Measurements from ENCODE around the gene KRTAP12-3. TPM values are rescaled to one million over a fixed set of nuclear protein-coding genes. Genes with fewer than 3 reads are reported as not detected.
"Not testable (repeated sequence)": the region's sequence is repeated elsewhere in the genome, so short reads cannot be mapped to it uniquely, and the experiment has no call there.

KRTAP12-3 gene
- total and polyA plus RNA-seq, 2 experiments from 2014 or later = not detected

- H4K20me1 ChIP-seq (ENCODE audit: insufficient read depth) = no peaks in the 10 kb centered on the region
- H3K36me3 ChIP-seq (ENCODE audit: low read depth) = no peaks in the 10 kb centered on the region
- no peak overlapping the region for H3K4me3 ChIP-seq
- WGBS, 2 experiments (ENCODE audit: low coverage in 1 of 2, low lambda C conversion rate in 2 of 2, missing lambda C conversion rate in 2 of 2) = 34 to 42% methylated on average over 7 of the region's 7 CpGs
- H3K9me3 ChIP-seq (ENCODE audit: low read depth) = no peaks in the 10 kb centered on the region
- no peak for DNase-seq
- no peaks in the 10 kb centered on the region for H3K4me1 ChIP-seq (ENCODE audit: insufficient read depth)
- H3K9ac ChIP-seq = no peak overlapping the region
- no peak overlapping the region for H3K4me2 ChIP-seq (ENCODE audit: unreplicated experiment)
- peaks cover 41% of the 10 kb centered on the region for H3K27me3 ChIP-seq (replicated peaks; ENCODE audit: insufficient read depth)
- in situ Hi-C loops (cut with MboI) = no loop called here
- H3K27ac ChIP-seq = no peak overlapping the region
- no peaks in the 10 kb centered on the region for H3K79me2 ChIP-seq (ENCODE audit: insufficient read depth)
- no peak overlapping the region for H2AFZ ChIP-seq
- no peaks in the 10 kb centered on the region for H3K9me2 ChIP-seq (ENCODE audit: insufficient read depth)
- H3F3A ChIP-seq (ENCODE audit: insufficient read depth) = no peaks in the 10 kb centered on the region
- no peak for TF ChIP-seq EZH2 (IDR thresholded peaks at IDR 0.05; ENCODE audit: insufficient read depth, poor library complexity, severe bottlenecking)
- TF ChIP-seq EZH2phosphoT487 (IDR thresholded peaks at IDR 0.05; ENCODE audit: insufficient read depth, low read depth) = no peak
Observed at GRCh38 chr21:44684077-44684476, 26.3 kb downstream of the KRTAP12-3 start.

DNA sequence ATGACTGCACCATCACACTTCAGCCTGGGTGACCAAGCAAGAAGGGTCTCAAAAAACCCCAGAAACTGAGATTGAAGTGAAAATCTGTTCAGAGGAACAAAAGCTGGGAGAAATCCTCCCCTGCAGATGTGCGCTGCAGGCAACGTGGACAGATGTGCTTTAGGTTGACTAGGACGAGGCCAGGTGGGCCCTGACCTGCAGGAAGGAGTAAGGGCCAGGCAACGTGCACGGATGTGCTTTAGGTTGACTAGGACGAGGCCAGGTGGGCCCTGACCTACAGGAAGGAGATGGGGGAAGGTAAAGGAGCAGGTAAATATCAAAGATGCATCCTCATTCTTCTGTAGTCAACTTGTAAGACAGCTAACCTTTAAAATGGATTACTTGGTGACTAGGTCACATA lies 26.8 kb downstream of the KRTAP12-3 start:
- no peaks in the 10 kb centered on the region for H4K20me1 ChIP-seq (ENCODE audit: insufficient read depth)
- no peaks in the 10 kb centered on the region for H3F3A ChIP-seq (ENCODE audit: insufficient read depth)
- H3K27ac ChIP-seq = no peak overlapping the region
- WGBS, 2 experiments (ENCODE audit: low coverage in 1 of 2, low lambda C conversion rate in 2 of 2, missing lambda C conversion rate in 2 of 2) = 30 to 38% methylated on average over 6 of the region's 6 CpGs
- no peak overlapping the region for H3K9ac ChIP-seq
- H3K4me2 ChIP-seq (ENCODE audit: unreplicated experiment) = no peak overlapping the region
- H3K9me2 ChIP-seq (ENCODE audit: insufficient read depth) = no peaks in the 10 kb centered on the region
- H3K4me3 ChIP-seq = no peak overlapping the region
- H3K4me1 ChIP-seq (ENCODE audit: insufficient read depth) = no peaks in the 10 kb centered on the region
- in situ Hi-C loops (cut with MboI) = no loop called here
- no peak overlapping the region for H2AFZ ChIP-seq
- TF ChIP-seq EZH2phosphoT487 (IDR thresholded peaks at IDR 0.05; ENCODE audit: insufficient read depth, low read depth) (no peak), EZH2 (IDR thresholded peaks at IDR 0.05; ENCODE audit: insufficient read depth, poor library complexity, severe bottlenecking) (no peak)
- no peaks in the 10 kb centered on the region for H3K9me3 ChIP-seq (ENCODE audit: low read depth)
- peaks cover 40% of the 10 kb centered on the region for H3K27me3 ChIP-seq (replicated peaks; ENCODE audit: insufficient read depth)
- no peaks in the 10 kb centered on the region for H3K36me3 ChIP-seq (ENCODE audit: low read depth)
- DNase-seq = no peak
- no peaks in the 10 kb centered on the region for H3K79me2 ChIP-seq (ENCODE audit: insufficient read depth)

GRCh38 chr21:44685050-44685449 lies 27.3 kb downstream of the KRTAP12-3 start:
- H4K20me1 ChIP-seq (ENCODE audit: insufficient read depth); DNase-seq; H3K4me1 ChIP-seq (ENCODE audit: insufficient read depth); H3K79me2 ChIP-seq (ENCODE audit: insufficient read depth); H3K9me2 ChIP-seq (ENCODE audit: insufficient read depth); H3K9me3 ChIP-seq (ENCODE audit: low read depth); in situ Hi-C loops (cut with MboI); H3K4me3 ChIP-seq; H2AFZ ChIP-seq; H3K27ac ChIP-seq; H3K4me2 ChIP-seq (ENCODE audit: unreplicated experiment); H3K9ac ChIP-seq; H3K36me3 ChIP-seq (ENCODE audit: low read depth); H3F3A ChIP-seq (ENCODE audit: insufficient read depth): not testable (repeated sequence)
- WGBS, 2 experiments (ENCODE audit: low coverage in 1 of 2, low lambda C conversion rate in 2 of 2, missing lambda C conversion rate in 2 of 2) = 18 to 52% methylated on average over 3 to 6 of the region's 6 CpGs
- peaks cover 36% of the 10 kb centered on the region for H3K27me3 ChIP-seq (replicated peaks; ENCODE audit: insufficient read depth)

DNA sequence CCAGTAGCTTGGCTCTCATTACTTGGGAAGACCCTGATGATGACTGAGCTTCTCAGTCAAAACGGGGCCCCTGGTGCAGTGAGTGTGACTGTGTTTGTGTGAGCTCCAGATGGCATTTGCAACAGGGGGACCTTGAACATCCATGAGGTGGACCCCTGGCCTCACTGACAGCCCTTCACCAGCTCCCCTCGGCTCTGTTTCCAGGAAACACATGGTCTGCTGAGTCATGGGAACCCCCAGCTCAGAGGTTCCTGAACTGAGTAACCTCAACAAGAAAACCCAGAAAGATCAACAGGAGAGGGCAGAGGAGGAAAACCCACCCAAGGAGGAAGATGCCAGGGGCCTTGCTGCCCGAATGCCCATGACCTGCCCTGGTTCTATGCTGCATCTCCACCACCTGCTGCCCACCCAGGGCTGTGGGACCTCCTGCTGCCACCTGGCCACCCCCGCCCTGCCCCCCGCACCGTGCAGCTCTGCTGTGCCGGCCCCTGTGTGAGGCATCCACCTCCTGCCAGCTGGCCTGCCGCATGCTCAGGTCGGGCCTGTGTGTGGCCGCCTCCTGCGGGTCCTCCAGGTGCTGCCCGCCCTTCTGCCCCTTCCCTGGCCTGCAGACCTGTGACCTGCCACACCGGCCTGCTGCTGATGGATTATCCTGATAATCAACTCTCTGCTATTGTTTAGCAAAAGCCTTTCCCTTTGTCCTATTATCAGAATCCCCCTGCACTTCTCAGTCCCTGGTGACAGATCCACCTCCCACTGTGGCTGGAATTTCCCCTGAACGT lies 28.5 kb downstream of the KRTAP12-3 start:
- Histone ChIP-seq H3K27ac (no peak overlapping the region), H3K4me3 (no peak overlapping the region), H3K9ac (no peak overlapping the region), H4K20me1 (ENCODE audit: insufficient read depth) (no peaks in the 10 kb centered on the region), H3K9me2 (ENCODE audit: insufficient read depth) (no peaks in the 10 kb centered on the region), H3F3A (ENCODE audit: insufficient read depth) (no peaks in the 10 kb centered on the region), H3K4me2 (ENCODE audit: unreplicated experiment) (no peak overlapping the region), H3K27me3 (replicated peaks; ENCODE audit: insufficient read depth) (peaks cover 33% of the 10 kb centered on the region), H3K9me3 (ENCODE audit: low read depth) (no peaks in the 10 kb centered on the region), H3K36me3 (ENCODE audit: low read depth) (no peaks in the 10 kb centered on the region), H3K79me2 (ENCODE audit: insufficient read depth) (no peaks in the 10 kb centered on the region), H3K4me1 (ENCODE audit: insufficient read depth) (no peaks in the 10 kb centered on the region), H2AFZ (no peak overlapping the region)
- TF ChIP-seq EZH2 (IDR thresholded peaks at IDR 0.05; ENCODE audit: insufficient read depth, poor library complexity, severe bottlenecking) = no peak
- TF ChIP-seq EZH2phosphoT487 (IDR thresholded peaks at IDR 0.05; ENCODE audit: insufficient read depth, low read depth) = no peak
- in situ Hi-C loops (cut with MboI) = no loop called here
- 4 to 11% methylated on average over 11 to 14 of the region's 14 CpGs for WGBS, 2 experiments (ENCODE audit: low coverage in 1 of 2, low lambda C conversion rate in 2 of 2, missing lambda C conversion rate in 2 of 2)
- DNase-seq = no peak
